A549 (cell line): ENCODE data around the gene IL1R1. TPM values are rescaled to one million over a fixed set of nuclear protein-coding genes. Genes with fewer than 3 reads are reported as not detected.

Experiments used
- ATAC-seq, 2 experiments: fragments of 200-7000 bp in 1 of 2; fragments of >200 bp in 1 of 2; cut with Nextera tagmentation in 1 of 2; cut with Tn5 transposase in 1 of 2; 3 replicates each; pipeline versions ENCODE4 v1.8.0 to v1.9.1; 2018 to 2020; ENCODE audit warnings: mild to moderate bottlenecking in 1 of 2, moderate library complexity in 1 of 2
- CTCF ChIA-PET: fragments of 300-600 bp; sonication (Branson Sonifier 250); formaldehyde crosslinking; extraction: SDS; loops from one replicate; lab custom pipeline; 2021; ENCODE audit warnings: antibody characterized with exemption, inconsistent platforms; lab: Yijun Ruan, JAX
- POLR2A ChIA-PET: fragments of 350-600 bp; formaldehyde crosslinking; extraction: SDS; loops from one replicate; lab custom pipeline; 2021; ENCODE audit warnings: antibody characterized with exemption, inconsistent platforms; lab: Yijun Ruan, JAX
- DNase-seq, 2 experiments: peaks; one replicate each; pipeline versions ENCODE4 v3.0.0 to v3.0.0-alpha.2; 2011 to 2016; ENCODE audit warnings: low read depth in 1 of 2, low spot score in 1 of 2
- FAIRE-seq: peaks from 2 replicates; lab custom pipeline; 2011; peaks lifted over from hg19 to GRCh38; lab: Jason Lieb, UNC
- H3K27ac ChIP-seq, 2 experiments: fragments of >200 bp; sonication (Bioruptor Twin); formaldehyde crosslinking; 3 replicates each; pipeline ENCODE4 v1.5.1; 2016 to 2017
- H3K4me1 ChIP-seq: fragments of >200 bp; sonication (Bioruptor Twin); formaldehyde crosslinking; 3 replicates; pipeline ENCODE4 v1.6.1; 2016
- H3K4me2 ChIP-seq: fragments of >200 bp; sonication (Bioruptor Twin); formaldehyde crosslinking; 3 replicates; pipeline ENCODE4 v1.6.1; 2016
- H3K4me3 ChIP-seq: fragments of >200 bp; sonication (Bioruptor Twin); formaldehyde crosslinking; 3 replicates; pipeline ENCODE4 v1.5.1; 2016
- H3K9me3 ChIP-seq: fragments of >200 bp; sonication (Bioruptor Twin); formaldehyde crosslinking; 3 replicates; pipeline ENCODE4 v1.6.1; 2016
- ATOH8 ChIP-seq: fragments of 250-450 bp; sonication (Bioruptor Pico); IDR thresholded peaks from 2 replicates; pipeline ENCODE4 v1.5.0; 2020; ENCODE audit warnings: low read depth, mild to moderate bottlenecking, moderate library complexity
- BCL3 ChIP-seq: fragments of >200 bp; sonication (Bioruptor Twin); formaldehyde crosslinking; IDR thresholded peaks from 3 replicates; pipeline ENCODE4 v1.6.1; 2016
- CBX2 ChIP-seq: fragments of 200-600 bp; sonication (generic); IDR thresholded peaks from 2 replicates; pipeline ENCODE4 v1.6.1; 2016; ENCODE audit warnings: low read depth, mild to moderate bottlenecking, borderline replicate concordance
- CBX8 ChIP-seq: fragments of 200-600 bp; sonication (generic); IDR thresholded peaks from 2 replicates; pipeline ENCODE4 v1.6.1; 2016
- CEBPB ChIP-seq, 2 experiments: fragments of >200 bp in 1 of 2; sonication (Bioruptor Twin) in 1 of 2; formaldehyde crosslinking in 1 of 2; IDR thresholded peaks; 2 replicates each; pipeline ENCODE4 v1.6.1; 2012 to 2016
- CHD2 ChIP-seq: fragments of 150-350 bp; IDR thresholded peaks from 2 replicates; pipeline ENCODE4 v1.6.1; 2014; ENCODE audit warnings: low read length; ENCODE audit not compliant: partially characterized antibody
- CHD4 ChIP-seq: fragments of 200-600 bp; sonication (generic); IDR thresholded peaks from 2 replicates; pipeline ENCODE4 v1.6.1; 2016; ENCODE audit warnings: antibody characterized with exemption, mild to moderate bottlenecking, borderline replicate concordance
- FOSB ChIP-seq: fragments of 250-450 bp; sonication (Bioruptor Pico); IDR thresholded peaks from 2 replicates; pipeline ENCODE4 v1.5.0; 2020; ENCODE audit warnings: mild to moderate bottlenecking, moderate library complexity
- FOSL2 ChIP-seq, 2 experiments: fragments of 450-650 bp in 1 of 2; fragments of >200 bp in 1 of 2; sonication (Bioruptor Twin) in 1 of 2; formaldehyde crosslinking; IDR thresholded peaks; 2 replicates each; pipeline versions ENCODE4 v1.5.0 to v1.6.1; 2016 to 2020; ENCODE audit warnings: mild to moderate bottlenecking in 1 of 2, moderate library complexity in 1 of 2
- HOXA7 ChIP-seq: fragments of 250-450 bp; sonication (Bioruptor Pico); IDR thresholded peaks from 2 replicates; pipeline ENCODE4 v1.5.0; 2020; ENCODE audit warnings: mild to moderate bottlenecking, moderate library complexity
- MAX ChIP-seq: IDR thresholded peaks from 2 replicates; pipeline ENCODE4 v1.6.1; 2012
- MAZ ChIP-seq: fragments of 150-350 bp; IDR thresholded peaks from 2 replicates; pipeline ENCODE4 v1.6.1; 2014; ENCODE audit warnings: antibody characterized with exemption, low read depth, low read length, borderline replicate concordance
- MYC ChIP-seq: IDR thresholded peaks from 2 replicates; pipeline ENCODE4 v1.6.1; 2012; ENCODE audit warnings: mild to moderate bottlenecking, inconsistent platforms, low read length, improper control_type of control experiment, borderline replicate concordance
- NFE2L2 ChIP-seq: fragments of 150-350 bp; conservative IDR thresholded peaks from 2 replicates; pipeline ENCODE4 v1.6.1; 2014; ENCODE audit warnings: low read length
- NPAS2 ChIP-seq: fragments of 250-450 bp; sonication (Bioruptor Pico); IDR thresholded peaks from 2 replicates; pipeline ENCODE4 v1.8.0; 2022; ENCODE audit warnings: mild to moderate bottlenecking, moderate library complexity, borderline replicate concordance
- POLR2A ChIP-seq: IDR thresholded peaks from 2 replicates; pipeline ENCODE4 v1.6.1; 2012; ENCODE audit warnings: mild to moderate bottlenecking, low read length
- POLR2AphosphoS2 ChIP-seq: conservative IDR thresholded peaks from 2 replicates; pipeline ENCODE4 v1.6.1; 2012; ENCODE audit warnings: low read length, improper control_type of control experiment, inconsistent platforms
- REST ChIP-seq: fragments of 200-600 bp; sonication (generic); IDR thresholded peaks from 2 replicates; pipeline ENCODE4 v1.6.1; 2016; ENCODE audit warnings: antibody characterized with exemption, mild to moderate bottlenecking, moderate library complexity
- RFX5 ChIP-seq: fragments of 450-650 bp; IDR thresholded peaks from 2 replicates; pipeline ENCODE4 v1.7.1; 2014; ENCODE audit warnings: antibody characterized with exemption, mild to moderate bottlenecking, moderate library complexity
- RNF2 ChIP-seq: fragments of 200-600 bp; sonication (generic); IDR thresholded peaks from 2 replicates; pipeline ENCODE4 v1.6.1; 2016; ENCODE audit warnings: low read depth, mild to moderate bottlenecking, antibody characterized with exemption, moderate library complexity, borderline replicate concordance
- SMC3 ChIP-seq: fragments of >200 bp; sonication (Bioruptor Twin); formaldehyde crosslinking; IDR thresholded peaks from 3 replicates; pipeline ENCODE4 v1.6.1; 2018; ENCODE audit warnings: inconsistent platforms
- TFCP2L1 ChIP-seq: fragments of 250-450 bp; sonication (Bioruptor Pico); IDR thresholded peaks from 2 replicates; pipeline ENCODE4 v1.5.0; 2021; ENCODE audit warnings: mild to moderate bottlenecking
- USF2 ChIP-seq: fragments of 450-650 bp; IDR thresholded peaks from 2 replicates; pipeline ENCODE4 v1.6.1; 2014; ENCODE audit warnings: antibody characterized with exemption
- ZFP36 ChIP-seq: fragments of 450-650 bp; IDR thresholded peaks from 2 replicates; pipeline ENCODE4 v1.6.1; 2014; ENCODE audit warnings: borderline replicate concordance; ENCODE audit not compliant: partially characterized antibody
- ZSCAN20 ChIP-seq: fragments of 250-450 bp; sonication (Bioruptor Pico); IDR thresholded peaks from 2 replicates; pipeline ENCODE4 v1.8.0; 2022; ENCODE audit warnings: mild to moderate bottlenecking, moderate library complexity
- WGBS: methylation state at CpG from one replicate; pipeline ENCODE4 v1.1.6; 2017; ENCODE audit errors: missing lambda C conversion rate; 5-methylcytosine and 5-hydroxymethylcytosine counted together
- polyA plus RNA-seq, 4 experiments: library from polyadenylated mRNA; depleted of rRNA in 3 of 4; stranded (reverse); fragments of >200 nt; fragmentation: RNase III in 1 of 4; extraction: RNeasy Plus Mini Kit Qiagen cat#74134 plus additional on column Dnase treatment in 1 of 4; gene quantifications; 2 replicates in 3 of 4; 3 replicates in 1 of 4; pipeline ENCODE4 v1.2.3, GENCODE V29; 2011 to 2017

Gene IL1R1
- polyA plus RNA-seq, 2 of the 4 experiments (the other 2 are of a cell fraction), result 32.5 to 34.7 TPM

GRCh38 chr2:102138331-102138730 is 4.2 kb upstream of the IL1R1 start:
- DNase-seq (no peak), FAIRE-seq (no peak), ATAC-seq (no peak)
- Histone ChIP-seq H3K27ac (no peak overlapping the region), H3K4me2 (no peak overlapping the region), H3K4me1 (peaks cover 10% of the 10 kb centered on the region), H3K9me3 (peaks cover 1% of the 10 kb centered on the region; the same call in 1 of the 3 replicates), H3K4me3 (no peak overlapping the region)
- TF ChIP-seq NPAS2 (CRISPR knock-in tag) (no peak), CEBPB (IDR thresholded peaks at IDR 0.05) (no peak), SMC3 (no peak), CHD2 (no peak), MAX (no peak), ATOH8 (CRISPR knock-in tag) (no peak)
- ChIA-PET CTCF (interaction anchor here (1.3 to 4.5 kb wide), 2 partner anchors 35 to 118 kb away, joined by 3 to 14 read pairs; no protein-coding TSS in a partner anchor), POLR2A (no interaction called here)
- WGBS, result 95% methylated on average over 4 of the region's 4 CpGs

- Histone ChIP-seq H3K4me2 (no peak overlapping the region), H3K9me3 (peaks cover 16% of the 10 kb centered on the region)
- no peak for DNase-seq
- TF ChIP-seq HOXA7 (no peak), BCL3 (no peak), TFCP2L1 (no peak), RNF2 (no peak), REST (no peak), RFX5 (no peak), FOSL2 (IDR thresholded peaks at IDR 0.05) (no peak), FOSL2 (CRISPR knock-in tag; IDR thresholded peaks at IDR 0.05) (no peak), CBX8 (no peak), ZSCAN20 (CRISPR knock-in tag) (no peak), FOSB (CRISPR knock-in tag) (no peak), MAZ (no peak), CBX2 (no peak), POLR2A (no peak), ZFP36 (no peak), CHD4 (no peak), POLR2AphosphoS2 (no peak), MYC (no peak), NFE2L2 (no peak), USF2 (no peak)
- TF ChIP-seq, all 56 proteins: peak for 0
- no peak for FAIRE-seq
- CTCF ChIA-PET, result interaction anchor here (4.5 kb wide), 1 partner anchor 119 kb away, joined by 14 read pairs; no protein-coding TSS in a partner anchor
- Histone ChIP-seq H3K4me3 (no peak overlapping the region), H3K4me1 (peaks cover 10% of the 10 kb centered on the region), H3K27ac (no peak overlapping the region)
- POLR2A ChIA-PET, result no interaction called here
- WGBS, result 72% methylated on average over 1 of the region's 1 CpG
- no peak for ATAC-seq
Observed at GRCh38 chr2:102139851-102140250, 2.7 kb upstream of the IL1R1 start.
